GM12865 (cell line): ENCODE data around the gene MICB.

Source experiments
- DNase-seq: peaks from one replicate; pipeline ENCODE4 v3.0.0; 2010; ENCODE audit warnings: low read depth
- H3K4me3 ChIP-seq: 2 replicates; pipeline ENCODE4 v1.5.1; 2011; ENCODE audit warnings: mild to moderate bottlenecking, low read depth, low read length, control low read depth
- CTCF ChIP-seq: IDR thresholded peaks from 2 replicates; pipeline ENCODE4 v1.5.1; 2011; ENCODE audit warnings: low read length, control low read depth, low read depth, inconsistent platforms; ENCODE audit not compliant: insufficient read depth; ENCODE audit errors: missing control alignments

MICB gene

DNA sequence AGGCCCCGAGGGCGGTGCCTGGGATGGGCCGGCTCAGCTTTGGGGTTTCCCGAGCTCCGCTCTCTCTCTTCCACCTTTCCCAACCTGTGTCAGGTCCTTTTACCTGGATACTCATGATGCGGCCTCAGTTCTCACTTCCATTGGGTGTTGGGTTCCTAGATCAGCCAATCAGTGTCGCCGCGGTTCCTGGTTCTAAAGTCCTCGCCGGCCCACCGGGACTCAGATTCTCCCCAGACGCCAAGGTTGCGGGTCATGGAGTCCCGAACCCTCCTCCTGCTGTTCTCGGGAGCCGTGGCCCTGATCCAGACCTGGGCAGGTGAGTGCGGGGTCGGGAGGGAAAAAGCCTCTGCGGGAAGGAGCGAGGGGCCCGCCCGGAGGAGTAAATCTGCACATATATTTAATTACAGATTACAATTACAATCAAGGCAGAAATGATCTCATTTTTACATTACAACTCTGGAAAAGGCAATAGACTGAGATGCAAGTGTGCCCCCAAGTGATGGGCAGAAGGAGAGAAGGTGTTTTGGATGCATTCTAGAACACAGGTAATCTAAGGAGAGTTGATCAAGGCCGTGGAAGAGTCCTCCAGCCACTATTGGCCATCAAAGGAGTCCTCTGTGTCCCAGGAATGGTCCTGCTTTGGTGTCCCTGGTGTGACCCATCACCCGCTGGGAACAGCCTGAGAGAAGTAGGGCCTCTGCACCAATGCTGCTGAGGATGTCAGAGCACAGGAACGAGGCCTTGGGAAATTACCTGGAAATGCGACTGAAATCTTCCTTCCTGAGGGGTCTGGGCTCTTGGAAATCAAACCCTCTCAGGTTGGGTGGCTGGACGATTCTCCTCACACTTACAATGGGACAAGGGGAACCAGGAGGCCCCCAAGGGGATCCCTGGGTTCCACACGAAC, 34.7 kb upstream of the MICB start:
- peak overlapping the region; percentile 76 for H3K4me3 ChIP-seq
- no peak for TF ChIP-seq CTCF

DNA sequence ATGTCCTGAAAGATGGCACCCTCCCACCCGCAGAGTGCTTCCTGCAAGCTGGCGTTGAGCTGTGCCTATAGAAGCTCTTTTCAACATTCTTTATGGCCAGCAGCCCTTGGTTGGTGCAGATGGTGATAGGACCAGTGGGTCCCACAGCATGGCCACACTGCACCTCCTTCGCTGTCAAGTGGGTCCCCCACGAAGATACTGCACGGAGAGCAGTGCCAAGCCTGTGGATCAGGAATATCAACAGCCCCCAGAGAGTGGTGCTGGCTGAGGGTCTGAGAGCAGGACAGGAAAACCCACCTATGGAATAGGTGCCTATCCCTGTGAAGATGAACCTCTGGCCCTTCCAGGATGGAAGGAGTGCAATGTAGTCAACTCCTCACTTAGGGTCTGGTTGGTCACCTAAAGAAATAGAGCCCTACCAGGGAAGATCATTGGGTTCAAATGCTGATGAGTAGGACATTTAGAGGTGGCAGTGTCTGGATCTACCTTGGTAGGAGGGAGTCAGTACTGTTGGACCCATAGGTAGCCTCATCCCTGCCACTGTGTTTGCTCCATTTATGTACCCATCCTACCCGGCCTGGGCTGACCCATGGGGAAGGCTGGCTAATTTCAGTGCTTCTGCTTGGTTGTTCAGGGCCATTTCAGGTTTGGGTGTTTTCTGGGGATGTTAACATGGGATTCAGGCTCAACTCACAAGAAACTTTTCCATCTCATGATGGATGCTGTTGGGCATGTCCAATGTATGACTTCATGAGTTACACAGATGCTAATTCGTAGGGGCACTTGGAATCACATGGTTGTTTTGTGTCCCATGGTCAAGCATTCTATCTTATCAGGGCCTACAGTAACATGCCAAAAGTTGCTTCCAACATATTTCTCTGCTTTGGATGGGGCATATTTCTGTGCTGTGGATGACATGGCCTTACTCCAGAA, 33.4 kb upstream of the MICB start:
- H3K4me3 ChIP-seq = peak overlapping the region; percentile 76
- TF ChIP-seq CTCF = no peak

More for the DNA sequence above, 34.7 kb upstream of the MICB start:
- DNase-seq = peak; percentile 95

DNA sequence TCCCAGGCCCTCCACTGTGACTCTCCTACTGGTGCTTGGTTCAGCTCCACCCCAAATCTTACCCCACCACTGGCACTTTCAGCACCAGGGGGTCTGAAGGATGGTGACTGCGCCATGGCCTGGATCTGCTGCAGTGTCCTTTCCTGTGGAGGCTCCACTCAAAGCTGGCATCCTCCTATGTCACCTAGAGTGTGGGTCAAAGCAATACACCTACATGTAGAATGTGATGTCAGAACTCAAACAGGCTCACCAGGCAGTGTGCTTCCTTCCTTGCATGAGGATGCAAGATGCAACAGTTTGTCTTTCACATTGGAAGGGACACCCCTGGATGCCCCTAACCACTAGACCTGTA, 32.8 kb upstream of the MICB start:
- no peak for TF ChIP-seq CTCF
- H3K4me3 ChIP-seq = peak overlapping the region; percentile 76
- no peak for DNase-seq

More for the DNA sequence above, 33.4 kb upstream of the MICB start:
- no peak for DNase-seq

DNA sequence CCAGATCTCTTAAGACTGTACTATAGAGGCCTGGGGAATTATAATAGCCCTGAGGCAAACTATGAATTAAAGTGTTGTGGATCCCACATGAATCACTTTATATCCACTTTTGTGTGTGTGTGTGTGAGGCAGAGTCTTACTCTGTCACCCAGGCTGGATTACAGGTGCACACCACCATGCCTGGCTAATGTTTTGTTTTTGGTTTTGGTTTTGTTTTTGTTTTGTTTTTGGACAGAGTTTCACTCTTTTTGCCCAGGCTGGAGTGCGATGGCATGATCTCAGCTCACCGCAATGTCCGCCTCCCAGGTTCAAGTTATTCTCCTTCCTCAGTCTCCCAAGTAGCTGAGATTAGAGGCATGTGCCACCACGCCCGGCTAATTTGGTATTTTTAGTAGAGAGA, 32.2 kb upstream of the MICB start:
- H3K4me3 ChIP-seq = no peak overlapping the region
- DNase-seq = no peak
- no peak for TF ChIP-seq CTCF

- DNase-seq = no peak
- no peak for TF ChIP-seq CTCF
- no peak overlapping the region for H3K4me3 ChIP-seq
These were observed 31.5 kb upstream of the MICB start for GRCh38 chr6:31466466-31466865.

DNA sequence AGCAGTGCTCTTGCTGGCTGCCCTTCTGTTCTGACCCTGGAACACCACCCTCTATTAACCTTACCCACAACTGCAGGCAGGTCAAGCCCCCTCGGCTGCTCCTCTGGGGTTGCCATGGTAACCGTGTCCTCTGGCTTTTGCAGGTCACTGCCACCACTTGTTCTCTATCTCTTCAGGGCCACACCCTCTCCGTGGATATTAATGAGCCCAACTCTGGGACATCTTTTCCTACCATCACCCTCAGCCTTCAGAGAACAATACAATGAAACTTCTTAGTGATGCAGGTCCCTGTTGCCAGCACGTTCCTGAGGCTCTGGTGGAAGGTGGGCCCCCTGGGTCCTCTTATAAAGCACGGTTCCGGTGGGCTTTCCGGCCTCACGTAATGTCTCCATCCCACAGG, 30.8 kb upstream of the MICB start:
- DNase-seq = no peak
- H3K4me3 ChIP-seq = no peak overlapping the region
- no peak for TF ChIP-seq CTCF
